GM19043 (cell line): ENCODE results near the gene DMRTB1.

Experiments
- ATAC-seq: cut with Tn5 transposase; IDR thresholded peaks from one replicate; pipeline ENCODE4 v1.9.1; 2021; ENCODE audit warnings: low read depth; ENCODE audit not compliant: unreplicated experiment

DMRTB1 gene

GRCh38 chr1:53462769-53463501 is 3.7 kb downstream of the DMRTB1 start:
- ATAC-seq = no peak

- ATAC-seq = no peak
Observed at GRCh38 chr1:53463961-53464899, 5.0 kb downstream of the DMRTB1 start.

- no peak for ATAC-seq
Observed at GRCh38 chr1:53465023-53465957, 6.1 kb downstream of the DMRTB1 start.

- ATAC-seq = no peak
Observed at GRCh38 chr1:53467391-53467790, 8.2 kb downstream of the DMRTB1 start.

- ATAC-seq = no peak
Observed at GRCh38 chr1:53468374-53468773, 9.2 kb downstream of the DMRTB1 start.

GRCh38 chr1:53469373-53469772 is 10.2 kb downstream of the DMRTB1 start:
- ATAC-seq = no peak

GRCh38 chr1:53470155-53470554 is 11.0 kb downstream of the DMRTB1 start:
- no peak for ATAC-seq

GRCh38 chr1:53470584-53470983 is 11.4 kb downstream of the DMRTB1 start:
- no peak for ATAC-seq

GRCh38 chr1:53471000-53471399 is 11.8 kb downstream of the DMRTB1 start:
- no peak for ATAC-seq

- ATAC-seq = no peak
Observed at GRCh38 chr1:53473463-53473862, 14.3 kb downstream of the DMRTB1 start.

- no peak for ATAC-seq
Observed at GRCh38 chr1:53475664-53476063, 16.5 kb downstream of the DMRTB1 start.

- ATAC-seq = no peak
Observed at GRCh38 chr1:53476579-53476978, 17.4 kb downstream of the DMRTB1 start.

- no peak for ATAC-seq
Observed at GRCh38 chr1:53477651-53478501, 18.7 kb downstream of the DMRTB1 start.

- no peak for ATAC-seq
Observed at GRCh38 chr1:53478502-53478818, 19.3 kb downstream of the DMRTB1 start.

- ATAC-seq = no peak
Observed at GRCh38 chr1:53480678-53481077, 21.5 kb downstream of the DMRTB1 start.

- ATAC-seq = no peak
Observed at GRCh38 chr1:53481456-53481855, 22.3 kb downstream of the DMRTB1 start.

GRCh38 chr1:53482441-53483153 is 23.4 kb downstream of the DMRTB1 start:
- ATAC-seq = no peak

GRCh38 chr1:53483170-53483569 is 24.0 kb downstream of the DMRTB1 start:
- no peak for ATAC-seq

GRCh38 chr1:53483656-53484055 is 24.5 kb downstream of the DMRTB1 start:
- ATAC-seq = no peak
